Measurements from ENCODE around the gene TFR2. TPM values are rescaled to one million over a fixed set of nuclear protein-coding genes. Genes with fewer than 3 reads are reported as not detected.
A peak's percentile ranks its signal among the peaks of the same experiment; 100 is the strongest.
"Not testable (repeated sequence)": the region's sequence is repeated elsewhere in the genome, so short reads cannot be mapped to it uniquely, and the experiment has no call there.

Gene TFR2
- total RNA-seq, 1 experiment from 2014 or later = 0.29 TPM

GRCh38 chr7:100679927-100680575 is 38.7 kb upstream of the TFR2 start:
- in situ Hi-C loops (cut with HindIII; ENCODE audit: low pct_unique_long_range_greater_than_20kb, low sequenced_read_pairs) = no loop called here
- peak; percentile 35 for DNase-seq (ENCODE audit: low read depth, low spot score)

GRCh38 chr7:100679129-100679926 is 38.0 kb upstream of the TFR2 start:
- no peak for DNase-seq (ENCODE audit: low read depth, low spot score)
- in situ Hi-C loops (cut with HindIII; ENCODE audit: low pct_unique_long_range_greater_than_20kb, low sequenced_read_pairs) = no loop called here

- in situ Hi-C loops (cut with HindIII; ENCODE audit: low pct_unique_long_range_greater_than_20kb, low sequenced_read_pairs) = no loop called here
- no peak for DNase-seq (ENCODE audit: low read depth, low spot score)
Measured at GRCh38 chr7:100678291-100678984, 37.1 kb upstream of the TFR2 start.

- in situ Hi-C loops (cut with HindIII; ENCODE audit: low pct_unique_long_range_greater_than_20kb, low sequenced_read_pairs) = no loop called here
- DNase-seq (ENCODE audit: low read depth, low spot score) = no peak
Measured at GRCh38 chr7:100677308-100678267, 36.2 kb upstream of the TFR2 start.

GRCh38 chr7:100676501-100677306 is 35.4 kb upstream of the TFR2 start:
- in situ Hi-C loops (cut with HindIII; ENCODE audit: low pct_unique_long_range_greater_than_20kb, low sequenced_read_pairs) = no loop called here
- no peak for DNase-seq (ENCODE audit: low read depth, low spot score)

GRCh38 chr7:100675581-100676350 is 34.4 kb upstream of the TFR2 start:
- DNase-seq (ENCODE audit: low read depth, low spot score) = peak; percentile 40
- in situ Hi-C loops (cut with HindIII; ENCODE audit: low pct_unique_long_range_greater_than_20kb, low sequenced_read_pairs) = no loop called here

GRCh38 chr7:100675105-100675451 is 33.7 kb upstream of the TFR2 start:
- in situ Hi-C loops (cut with HindIII; ENCODE audit: low pct_unique_long_range_greater_than_20kb, low sequenced_read_pairs) = no loop called here
- no peak for DNase-seq (ENCODE audit: low read depth, low spot score)

GRCh38 chr7:100674411-100675104 is 33.2 kb upstream of the TFR2 start:
- DNase-seq (ENCODE audit: low read depth, low spot score) = no peak
- in situ Hi-C loops (cut with HindIII; ENCODE audit: low pct_unique_long_range_greater_than_20kb, low sequenced_read_pairs) = no loop called here

- no peak for DNase-seq (ENCODE audit: low read depth, low spot score)
- in situ Hi-C loops (cut with HindIII; ENCODE audit: low pct_unique_long_range_greater_than_20kb, low sequenced_read_pairs) = no loop called here
Measured at GRCh38 chr7:100673942-100674410, 32.6 kb upstream of the TFR2 start.

- in situ Hi-C loops (cut with HindIII; ENCODE audit: low pct_unique_long_range_greater_than_20kb, low sequenced_read_pairs) = no loop called here
- DNase-seq (ENCODE audit: low read depth, low spot score) = peak; percentile 100
Measured at GRCh38 chr7:100673302-100673941, 32.1 kb upstream of the TFR2 start, which contains the start of gene GNB2. Gene GNB2, plus strand, starts transcription at chr7:100673740. Its CDS starts 2,526 bp downstream, at chr7:100676266.

GRCh38 chr7:100671353-100672327 is 30.3 kb upstream of the TFR2 start:
- in situ Hi-C loops (cut with HindIII; ENCODE audit: low pct_unique_long_range_greater_than_20kb, low sequenced_read_pairs) = no loop called here
- no peak for DNase-seq (ENCODE audit: low read depth, low spot score)

- in situ Hi-C loops (cut with HindIII; ENCODE audit: low pct_unique_long_range_greater_than_20kb, low sequenced_read_pairs) = no loop called here
Measured at GRCh38 chr7:100670074-100670473, 28.7 kb upstream of the TFR2 start.

GRCh38 chr7:100669106-100669505 is 27.8 kb upstream of the TFR2 start:
- in situ Hi-C loops (cut with HindIII; ENCODE audit: low pct_unique_long_range_greater_than_20kb, low sequenced_read_pairs); DNase-seq (ENCODE audit: low read depth, low spot score): not testable (repeated sequence)

More at GRCh38 chr7:100670074-100670473, 28.7 kb upstream of the TFR2 start:
- DNase-seq (ENCODE audit: low read depth, low spot score) = no peak

- no peak for DNase-seq (ENCODE audit: low read depth, low spot score)
- in situ Hi-C loops (cut with HindIII; ENCODE audit: low pct_unique_long_range_greater_than_20kb, low sequenced_read_pairs) = no loop called here
Measured at GRCh38 chr7:100668069-100668449, 26.7 kb upstream of the TFR2 start.
